Fibroblast of gingiva (primary cell): Measurements from ENCODE around the gene GSK3A.
A peak's percentile ranks its signal among the peaks of the same experiment; 100 is the strongest.

Experiments used
- DNase-seq: peaks from one replicate; pipeline ENCODE4 v3.0.0-alpha.2; 2011; ENCODE audit warnings: low read depth

Gene GSK3A

DNA sequence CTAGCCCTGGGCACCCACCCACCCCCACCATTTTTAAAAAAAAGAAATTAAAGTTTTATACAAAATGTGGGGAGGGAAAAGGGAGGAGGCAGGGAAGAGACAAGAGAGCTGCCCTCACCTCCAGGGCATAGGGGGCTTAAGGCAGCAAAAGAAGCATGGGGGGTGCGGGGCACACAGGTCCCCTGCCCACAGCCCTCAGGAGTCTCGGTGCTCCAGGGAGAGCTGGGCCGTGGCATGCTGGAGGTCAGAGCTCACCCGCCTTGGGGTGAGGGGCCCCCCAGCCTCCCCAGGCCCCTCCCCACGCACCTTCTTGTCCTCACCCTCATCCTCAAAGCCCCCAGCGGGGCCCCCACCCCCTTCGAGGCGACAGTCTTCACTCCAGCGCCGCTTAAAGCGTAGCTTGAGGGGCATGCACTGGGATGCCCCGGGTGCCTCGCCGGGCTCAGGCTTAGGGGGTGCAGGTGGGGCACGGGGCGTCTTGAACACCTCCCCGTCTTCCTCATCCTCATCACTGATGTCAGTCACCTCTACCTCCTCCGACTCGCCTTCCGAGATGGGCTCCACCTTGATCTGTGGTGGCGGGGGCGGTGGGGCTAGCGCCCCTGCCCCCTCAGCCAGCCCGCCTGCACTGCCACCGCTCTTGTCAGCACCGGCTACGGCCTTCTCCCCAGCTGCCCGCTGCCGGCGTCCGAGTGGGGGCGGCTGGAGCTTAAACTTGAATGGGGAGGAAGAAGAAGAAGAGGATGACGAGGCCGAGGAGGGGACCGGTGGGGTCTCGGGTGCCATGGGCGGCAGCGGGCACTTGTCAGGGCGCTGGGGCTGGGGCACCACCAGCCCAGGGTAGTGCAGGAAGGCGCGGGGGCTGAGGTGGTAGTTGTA, 6.1 kb upstream of the GSK3A start:
- DNase-seq: no peak

GRCh38 chr19:42247640-42248199, 5.3 kb upstream of the GSK3A start:
- DNase-seq: no peak

- DNase-seq: no peak
Measured at GRCh38 chr19:42246922-42247639, 4.7 kb upstream of the GSK3A start.

DNA sequence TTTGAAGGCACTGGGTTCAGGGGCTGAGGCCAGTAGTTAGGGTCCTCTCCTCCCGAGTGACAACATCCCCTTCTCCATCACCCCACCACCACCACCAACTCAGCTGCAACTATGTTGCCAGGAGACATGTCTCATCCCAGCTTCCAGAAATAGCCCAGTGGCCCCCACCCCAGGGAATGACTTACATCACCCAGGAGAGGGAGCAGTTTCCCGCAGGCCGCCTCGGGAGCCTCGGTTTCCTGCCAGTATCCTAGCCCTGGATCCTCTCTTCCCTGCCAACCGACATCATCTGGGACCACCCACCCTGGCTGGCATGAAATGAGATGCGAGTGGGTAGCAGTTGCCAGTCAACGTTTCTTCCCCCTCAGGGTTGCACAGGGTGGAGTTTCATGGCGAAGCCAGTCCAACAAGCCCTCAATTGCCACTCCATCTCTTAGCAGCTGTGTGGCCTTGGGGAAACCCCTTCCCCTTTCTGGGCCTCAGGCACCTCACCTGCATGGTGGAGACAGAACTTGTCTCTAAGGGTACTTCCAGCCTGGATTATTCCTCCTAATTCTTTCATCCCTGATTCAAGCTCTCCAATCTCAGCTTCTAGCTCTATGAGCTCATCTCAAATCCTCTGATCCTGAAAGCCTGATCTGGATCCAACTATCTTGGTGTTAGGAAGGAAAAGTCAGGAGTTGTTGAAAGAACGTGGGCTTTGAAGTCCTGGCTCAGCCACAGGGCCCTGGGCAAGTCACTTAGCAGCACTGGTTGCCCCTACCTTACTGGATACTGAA, 3.9 kb upstream of the GSK3A start:
- peak; percentile 77 for DNase-seq

GRCh38 chr19:42245231-42245630, 2.8 kb upstream of the GSK3A start:
- DNase-seq: no peak

- peak; percentile 90 for DNase-seq
Measured at GRCh38 chr19:42244347-42245220, 2.2 kb upstream of the GSK3A start.

- DNase-seq: no peak
Measured at GRCh38 chr19:42242069-42242511, 312 bp downstream of the GSK3A start.

GRCh38 chr19:42241279-42241678, 1.1 kb downstream of the GSK3A start:
- no peak for DNase-seq

DNA sequence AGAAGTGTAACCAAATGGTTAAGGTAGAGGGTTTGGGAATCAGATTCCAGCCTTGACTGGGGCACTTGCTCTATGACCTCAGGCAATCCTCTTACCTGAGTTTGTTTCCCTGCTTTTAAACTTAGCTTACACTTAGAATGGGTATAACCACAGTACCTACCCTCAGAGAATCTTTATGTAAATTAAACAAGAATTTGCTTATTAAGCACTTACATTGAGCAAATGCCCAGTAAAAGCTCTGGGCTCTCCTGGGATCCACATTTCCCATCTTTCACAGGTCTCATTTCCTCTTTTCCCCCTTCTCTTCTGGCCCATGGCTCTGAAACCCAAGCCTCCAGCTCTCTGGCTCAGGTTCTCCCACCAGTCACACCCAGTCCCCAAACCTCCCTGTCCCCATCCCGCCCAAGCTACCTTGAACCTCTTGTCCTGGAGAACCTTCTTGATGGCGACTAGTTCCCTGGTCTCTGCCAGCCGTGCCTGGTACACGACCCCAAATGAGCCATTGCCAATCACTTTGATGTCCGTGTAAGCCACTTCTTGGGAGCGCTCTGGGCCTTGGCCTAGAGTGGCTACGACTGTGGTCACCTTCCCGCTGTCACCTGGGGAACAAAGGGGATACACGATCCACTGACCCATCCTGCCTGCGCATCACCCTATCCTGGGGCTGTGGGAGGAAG, 2.7 kb downstream of the GSK3A start:
- DNase-seq: no peak

DNA sequence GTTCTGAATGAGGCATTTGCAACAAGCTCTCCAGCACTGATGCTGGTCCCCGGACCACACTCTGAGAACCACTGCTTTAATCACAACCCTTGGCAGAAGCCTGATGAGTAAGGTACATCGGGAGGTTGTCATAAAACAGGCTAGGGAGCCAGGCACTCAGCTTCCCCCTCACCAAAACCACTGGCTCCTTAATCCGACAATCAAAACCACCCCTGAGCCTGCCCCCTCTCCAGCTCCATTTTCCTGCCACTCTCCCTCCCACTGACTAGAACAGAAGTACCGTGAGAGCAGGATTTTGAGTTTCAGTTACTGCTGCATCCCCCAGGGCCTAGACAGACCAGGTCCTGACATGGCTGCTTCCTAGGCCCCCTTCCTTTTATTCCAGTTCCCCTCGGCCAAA, 7.2 kb downstream of the GSK3A start:
- no peak for DNase-seq

- no peak for DNase-seq
Measured at GRCh38 chr19:42234364-42234763, 8.0 kb downstream of the GSK3A start.

DNA sequence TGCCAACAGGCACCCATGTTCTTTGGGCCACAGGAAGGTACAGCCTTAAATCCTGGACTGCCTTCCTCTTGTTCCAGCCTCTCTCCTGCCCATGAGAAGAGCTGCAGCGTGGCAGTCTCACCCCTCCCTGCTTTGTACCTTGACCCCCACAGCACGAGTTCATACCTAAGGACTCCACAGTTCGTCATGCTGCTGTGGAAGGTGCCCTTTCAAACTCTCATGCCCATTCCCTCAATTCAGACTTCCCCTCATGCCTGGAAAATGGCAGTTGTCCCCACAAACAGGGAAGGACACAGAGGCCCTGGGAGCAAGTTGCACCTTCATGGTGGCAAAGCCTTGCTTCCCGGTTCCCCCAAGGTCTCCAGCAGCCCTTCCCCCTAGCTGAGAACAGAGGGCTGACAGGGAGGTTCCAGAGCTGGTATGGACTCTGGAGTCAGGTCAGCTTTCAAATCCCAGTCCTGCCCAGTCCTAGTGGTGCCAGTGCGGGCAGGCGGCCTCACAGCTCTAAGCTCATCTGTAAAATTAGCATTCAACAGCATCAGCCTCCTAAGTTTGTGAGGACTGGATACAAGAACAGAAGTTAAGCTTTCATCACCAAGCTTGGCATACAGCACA, 8.6 kb downstream of the GSK3A start:
- no peak for DNase-seq

DNA sequence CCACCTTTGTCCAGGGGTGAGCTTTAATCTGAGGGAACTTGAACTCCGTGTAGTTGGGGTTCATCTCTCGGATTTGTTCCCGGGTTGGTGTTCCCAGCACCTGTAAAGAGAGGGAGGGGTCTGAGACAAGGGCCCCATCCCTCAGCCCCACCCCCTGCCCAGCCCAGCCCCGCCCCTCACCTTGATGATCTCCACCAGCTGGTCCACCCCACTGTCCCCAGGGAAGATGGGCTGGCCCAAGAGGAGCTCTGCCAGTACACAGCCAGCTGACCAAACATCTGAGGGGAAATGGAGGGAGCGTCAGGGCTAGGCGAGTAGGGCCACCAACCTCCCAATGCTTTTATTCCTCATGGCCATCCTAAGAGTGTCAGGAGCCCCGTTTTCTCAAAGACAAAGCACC, 9.3 kb downstream of the GSK3A start:
- no peak for DNase-seq

DNA sequence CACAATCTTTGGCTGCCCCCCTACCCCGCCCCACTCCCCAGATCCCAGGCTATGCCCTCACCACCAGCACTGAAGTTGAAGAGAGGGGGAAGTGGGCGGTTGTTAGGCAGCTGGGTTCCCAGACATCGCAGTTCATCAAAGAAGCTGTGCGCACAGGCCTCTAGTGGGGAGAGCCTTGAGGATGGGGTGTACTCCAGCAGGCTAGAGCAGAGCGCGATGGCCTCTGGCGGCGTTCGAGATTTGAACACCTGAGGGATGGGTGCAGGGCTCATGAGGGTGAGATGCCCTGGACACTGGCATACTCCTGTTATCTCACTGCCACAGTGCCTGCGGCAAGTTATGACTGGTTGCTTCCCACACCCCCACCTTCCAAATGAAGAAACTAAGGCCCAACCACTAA, 10.0 kb downstream of the GSK3A start:
- DNase-seq: no peak

- DNase-seq: no peak
Measured at GRCh38 chr19:42230571-42230970, 11.8 kb downstream of the GSK3A start.

- peak; percentile 64 for DNase-seq
Measured at GRCh38 chr19:42229855-42230351, 12.5 kb downstream of the GSK3A start.

- no peak for DNase-seq
Measured at GRCh38 chr19:42229301-42229854, 13.0 kb downstream of the GSK3A start.

GRCh38 chr19:42228641-42229040, 13.8 kb downstream of the GSK3A start:
- DNase-seq: no peak

DNA sequence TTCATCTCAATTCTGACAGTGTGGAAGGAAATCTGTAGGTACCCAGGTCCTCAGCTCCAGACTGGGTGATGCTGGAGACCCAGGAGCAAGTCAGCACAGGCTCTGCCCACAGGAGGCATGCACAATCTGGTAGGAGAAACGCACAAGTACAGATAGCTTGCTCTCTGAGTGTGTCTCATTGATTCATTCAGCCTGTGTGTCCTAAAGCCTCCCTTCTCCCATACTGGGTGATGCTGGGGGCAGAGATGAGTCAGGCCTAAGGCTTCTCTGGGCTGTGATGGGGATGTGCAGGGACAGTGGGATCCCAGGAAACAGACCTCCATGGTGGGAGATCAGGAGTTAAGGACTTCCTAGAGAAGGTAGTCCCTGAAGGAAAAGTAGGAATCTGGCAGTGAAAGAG, 15.5 kb downstream of the GSK3A start:
- no peak for DNase-seq
